NB4 (cell line): Measurements from ENCODE around the gene ACTN3.

Source experiments
- CTCF ChIP-seq: IDR thresholded peaks from one replicate; pipeline ENCODE4 v1.5.1; 2012; ENCODE audit warnings: low read depth, low read length
- POLR2A ChIP-seq: IDR thresholded peaks from 2 replicates; pipeline ENCODE4 v1.6.1; 2011; ENCODE audit warnings: mild to moderate bottlenecking; ENCODE audit not compliant: insufficient read length; ENCODE audit errors: extremely low read depth

- TF ChIP-seq CTCF (no peak), POLR2A (no peak)
Observed at GRCh38 chr11:66561975-66562248, 15.2 kb downstream of the ACTN3 start.
